HL-60 (cell line): ENCODE measurements around the gene TAOK3.

Source experiments
- GABPA ChIP-seq: IDR thresholded peaks from 2 replicates; pipeline ENCODE4 v1.6.1; 2012; ENCODE audit warnings: low read depth
- TF ChIP-seq, protein P1 (sequence below): IDR thresholded peaks from one replicate; pipeline ENCODE4 v1.5.1; 2011; ENCODE audit warnings: low read length, control low read depth, inconsistent platforms; ENCODE audit not compliant: insufficient read depth

DNA sequence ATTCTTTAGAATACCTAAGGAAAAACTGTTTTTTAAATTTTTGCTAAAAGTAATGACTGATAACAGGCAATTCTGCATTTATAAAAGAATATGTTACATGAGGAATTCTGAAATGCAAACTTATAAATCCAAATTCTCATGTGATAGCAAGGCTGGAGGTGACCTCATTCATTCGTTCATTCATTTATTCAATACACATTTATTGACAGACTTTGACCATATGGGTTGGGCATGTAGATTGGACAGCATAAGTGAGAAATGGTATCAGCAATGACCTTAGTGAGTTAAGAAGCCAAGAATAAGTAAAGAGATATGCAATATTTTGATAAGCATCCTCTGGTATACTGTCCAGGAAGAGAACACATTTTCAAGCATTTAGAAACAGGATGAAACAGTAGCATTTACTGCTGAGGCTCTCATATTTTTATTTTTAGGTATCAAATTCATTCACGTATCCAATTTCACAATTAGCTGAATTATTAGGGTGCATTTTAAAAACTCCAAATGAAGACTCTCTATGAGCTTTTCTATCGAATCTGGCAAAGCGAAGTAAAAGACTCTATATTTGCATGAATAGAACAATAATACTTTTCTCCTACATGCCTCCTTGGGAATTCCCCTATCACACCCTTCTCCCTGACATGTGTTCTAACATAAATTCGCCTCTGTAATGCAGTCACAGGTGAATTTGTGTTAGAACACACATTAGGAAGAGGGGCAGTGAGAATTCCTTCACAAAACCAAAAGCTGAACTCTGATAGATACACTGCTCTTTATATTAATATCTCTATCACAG, 186.9 kb downstream of the TAOK3 start:
- TF ChIP-seq GABPA = no peak
- TF ChIP-seq, protein P1, sequence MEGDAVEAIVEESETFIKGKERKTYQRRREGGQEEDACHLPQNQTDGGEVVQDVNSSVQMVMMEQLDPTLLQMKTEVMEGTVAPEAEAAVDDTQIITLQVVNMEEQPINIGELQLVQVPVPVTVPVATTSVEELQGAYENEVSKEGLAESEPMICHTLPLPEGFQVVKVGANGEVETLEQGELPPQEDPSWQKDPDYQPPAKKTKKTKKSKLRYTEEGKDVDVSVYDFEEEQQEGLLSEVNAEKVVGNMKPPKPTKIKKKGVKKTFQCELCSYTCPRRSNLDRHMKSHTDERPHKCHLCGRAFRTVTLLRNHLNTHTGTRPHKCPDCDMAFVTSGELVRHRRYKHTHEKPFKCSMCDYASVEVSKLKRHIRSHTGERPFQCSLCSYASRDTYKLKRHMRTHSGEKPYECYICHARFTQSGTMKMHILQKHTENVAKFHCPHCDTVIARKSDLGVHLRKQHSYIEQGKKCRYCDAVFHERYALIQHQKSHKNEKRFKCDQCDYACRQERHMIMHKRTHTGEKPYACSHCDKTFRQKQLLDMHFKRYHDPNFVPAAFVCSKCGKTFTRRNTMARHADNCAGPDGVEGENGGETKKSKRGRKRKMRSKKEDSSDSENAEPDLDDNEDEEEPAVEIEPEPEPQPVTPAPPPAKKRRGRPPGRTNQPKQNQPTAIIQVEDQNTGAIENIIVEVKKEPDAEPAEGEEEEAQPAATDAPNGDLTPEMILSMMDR = no peak
